Hematopoietic multipotent progenitor cell treated with erythropoietin and hydrocortisone succinate and interleukin-3 and kit ligand, for 4 days (in vitro differentiated cells): ENCODE measurements around the gene SND1.

Source experiments
- DNase-seq: peaks from one replicate; pipeline ENCODE4 v3.0.0-alpha.2; 2015

The SND1 gene

GRCh38 chr7:128057909-128058308, 405.9 kb downstream of the SND1 start:
- no peak for DNase-seq

GRCh38 chr7:128059143-128059988, 407.4 kb downstream of the SND1 start:
- DNase-seq: no peak

- no peak for DNase-seq
Measured at GRCh38 chr7:128060018-128060417, 408.0 kb downstream of the SND1 start.

GRCh38 chr7:128063088-128063487, 411.1 kb downstream of the SND1 start:
- no peak for DNase-seq

- no peak for DNase-seq
Measured at GRCh38 chr7:128065872-128066271, 413.9 kb downstream of the SND1 start.

- no peak for DNase-seq
Measured at GRCh38 chr7:128066395-128066794, 414.4 kb downstream of the SND1 start.

- DNase-seq: no peak
Measured at GRCh38 chr7:128066858-128067257, 414.9 kb downstream of the SND1 start.

- no peak for DNase-seq
Measured at GRCh38 chr7:128067983-128068382, 416.0 kb downstream of the SND1 start.

GRCh38 chr7:128068785-128069184, 416.8 kb downstream of the SND1 start:
- no peak for DNase-seq

- DNase-seq: no peak
Measured at GRCh38 chr7:128069373-128070364, 417.7 kb downstream of the SND1 start.

- no peak for DNase-seq
Measured at GRCh38 chr7:128071376-128071775, 419.4 kb downstream of the SND1 start.

GRCh38 chr7:128071801-128072200, 419.8 kb downstream of the SND1 start:
- DNase-seq: no peak

- no peak for DNase-seq
Measured at GRCh38 chr7:128073671-128074310, 421.8 kb downstream of the SND1 start.

- no peak for DNase-seq
Measured at GRCh38 chr7:128074336-128074735, 422.3 kb downstream of the SND1 start.

- no peak for DNase-seq
Measured at GRCh38 chr7:128074736-128075135, 422.7 kb downstream of the SND1 start.

- no peak for DNase-seq
Measured at GRCh38 chr7:128075242-128076095, 423.5 kb downstream of the SND1 start.

- DNase-seq: no peak
Measured at GRCh38 chr7:128076196-128076795, 424.3 kb downstream of the SND1 start.

- peak; percentile 21 for DNase-seq
Measured at GRCh38 chr7:128076796-128077271, 424.8 kb downstream of the SND1 start.

GRCh38 chr7:128078309-128078708, 426.3 kb downstream of the SND1 start:
- DNase-seq: no peak

GRCh38 chr7:128080169-128080568, 428.2 kb downstream of the SND1 start:
- DNase-seq: no peak

- no peak for DNase-seq
Measured at GRCh38 chr7:128081351-128081750, 429.4 kb downstream of the SND1 start.

- DNase-seq: no peak
Measured at GRCh38 chr7:128081808-128082207, 429.8 kb downstream of the SND1 start.
